Osteoblast (primary cell): ENCODE results near the gene SEC14L6. TPM values are rescaled to one million over a fixed set of nuclear protein-coding genes. Genes with fewer than 3 reads are reported as not detected.

Experiments
- DNase-seq: peaks from one replicate; pipeline ENCODE4 v3.0.0; 2011; ENCODE audit warnings: low spot score, mixed read lengths; ENCODE audit not compliant: insufficient read length; ENCODE audit errors: missing footprints
- H2AFZ ChIP-seq: 2 replicates; pipeline ENCODE4 v1.6.0; 2011; ENCODE audit warnings: mild to moderate bottlenecking, low read length
- H3K27ac ChIP-seq: 2 replicates; pipeline ENCODE4 v1.5.1; 2011; ENCODE audit warnings: mild to moderate bottlenecking, low read depth, low read length, moderate library complexity
- H3K27me3 ChIP-seq: 2 replicates; pipeline ENCODE4 v1.6.0; 2012; ENCODE audit warnings: mild to moderate bottlenecking, control low read depth, inconsistent platforms, low read length, moderate library complexity; ENCODE audit not compliant: insufficient read depth
- H3K36me3 ChIP-seq: 2 replicates; pipeline ENCODE4 v1.5.1; 2011; ENCODE audit warnings: mild to moderate bottlenecking, low read length, control low read depth, moderate library complexity; ENCODE audit not compliant: insufficient read depth
- H3K4me1 ChIP-seq: 2 replicates; pipeline ENCODE4 v1.5.1; 2011; ENCODE audit warnings: mild to moderate bottlenecking, low read length, control low read depth, moderate library complexity; ENCODE audit not compliant: insufficient read depth
- H3K4me2 ChIP-seq: 2 replicates; pipeline ENCODE4 v1.6.0; 2011; ENCODE audit warnings: mild to moderate bottlenecking, low read length; ENCODE audit not compliant: insufficient read depth
- H3K4me3 ChIP-seq: fragments of 200-600 bp; sonication (generic); 3 replicates; pipeline ENCODE4 v1.5.1; 2012; ENCODE audit warnings: mild to moderate bottlenecking, low read length, inconsistent platforms; ENCODE audit not compliant: insufficient read depth
- H3K79me2 ChIP-seq: 2 replicates; pipeline ENCODE4 v1.6.0; 2012; ENCODE audit warnings: mild to moderate bottlenecking, low read length, control low read depth, inconsistent platforms; ENCODE audit not compliant: insufficient read depth
- H3K9me3 ChIP-seq: 2 replicates; pipeline ENCODE4 v1.5.1; 2011; ENCODE audit warnings: low read depth, low read length, control low read depth
- H4K20me1 ChIP-seq: 2 replicates; pipeline ENCODE4 v1.6.0; 2012; ENCODE audit warnings: mild to moderate bottlenecking, low read length, control low read depth; ENCODE audit not compliant: insufficient read depth
- CTCF ChIP-seq: IDR thresholded peaks from 2 replicates; pipeline ENCODE4 v1.5.1; 2011; ENCODE audit warnings: mild to moderate bottlenecking, low read depth, low read length, moderate library complexity; ENCODE audit errors: extremely low read depth
- total RNA-seq: library from RNA; depleted of rRNA; stranded (reverse); fragments of >200 nt; gene quantifications from 2 replicates; pipeline ENCODE4 v1.2.3, GENCODE V29; 2012

The SEC14L6 gene
- total RNA-seq, 1 donor = not detected

DNA sequence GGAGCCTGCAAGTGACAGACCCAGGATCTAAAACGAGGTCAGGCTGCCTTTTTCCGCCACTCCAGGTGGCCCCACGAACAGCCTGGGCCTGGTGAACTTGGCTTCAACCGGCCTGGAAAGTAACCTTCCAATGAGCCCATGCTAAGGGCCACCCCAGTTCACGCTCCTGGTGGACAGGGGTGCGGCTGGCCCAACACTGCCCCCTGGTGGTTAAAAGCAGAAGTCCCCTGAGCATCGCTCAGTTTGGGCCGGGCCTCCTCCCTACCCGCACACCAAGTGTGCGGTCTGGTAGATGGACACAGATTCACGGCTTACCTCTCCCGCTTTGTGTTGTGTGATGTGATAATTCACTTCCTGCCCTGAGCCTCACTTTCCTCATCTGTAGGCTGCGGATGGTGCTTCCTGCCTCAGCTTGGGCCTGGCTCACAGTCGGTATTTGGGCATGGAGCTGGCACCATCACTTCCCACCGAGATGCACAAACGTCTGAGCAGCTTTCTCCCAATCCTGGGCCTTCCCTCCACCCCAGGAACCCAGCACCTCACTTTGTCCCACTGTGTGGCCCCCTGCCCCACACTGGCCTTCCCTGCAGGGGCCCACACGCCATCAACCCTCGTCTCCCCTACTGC, 61.1 kb downstream of the SEC14L6 start:
- peaks cover 3% of the 10 kb centered on the region for H3K4me1 ChIP-seq
- no peaks in the 10 kb centered on the region for H3K79me2 ChIP-seq
- peak; percentile 94 for TF ChIP-seq CTCF
- no peak overlapping the region for H3K4me3 ChIP-seq
- no peak overlapping the region for H3K4me2 ChIP-seq
- H2AFZ ChIP-seq = peak overlapping the region; percentile 8
- peak; percentile 97 for DNase-seq
- no peaks in the 10 kb centered on the region for H3K27me3 ChIP-seq
- no peaks in the 10 kb centered on the region for H4K20me1 ChIP-seq
- no peak overlapping the region for H3K27ac ChIP-seq
- no peaks in the 10 kb centered on the region for H3K36me3 ChIP-seq
- no peaks in the 10 kb centered on the region for H3K9me3 ChIP-seq

GRCh38 chr22:30483169-30483568, 63.4 kb downstream of the SEC14L6 start:
- no peaks in the 10 kb centered on the region for H3K36me3 ChIP-seq
- H4K20me1 ChIP-seq = no peaks in the 10 kb centered on the region
- no peak for DNase-seq
- no peaks in the 10 kb centered on the region for H3K9me3 ChIP-seq
- TF ChIP-seq CTCF = no peak
- no peaks in the 10 kb centered on the region for H3K27me3 ChIP-seq
- no peak overlapping the region for H3K4me3 ChIP-seq
- no peak overlapping the region for H3K4me2 ChIP-seq
- no peak overlapping the region for H3K27ac ChIP-seq
- no peak overlapping the region for H2AFZ ChIP-seq
- H3K4me1 ChIP-seq = peaks cover 3% of the 10 kb centered on the region
- no peaks in the 10 kb centered on the region for H3K79me2 ChIP-seq

DNA sequence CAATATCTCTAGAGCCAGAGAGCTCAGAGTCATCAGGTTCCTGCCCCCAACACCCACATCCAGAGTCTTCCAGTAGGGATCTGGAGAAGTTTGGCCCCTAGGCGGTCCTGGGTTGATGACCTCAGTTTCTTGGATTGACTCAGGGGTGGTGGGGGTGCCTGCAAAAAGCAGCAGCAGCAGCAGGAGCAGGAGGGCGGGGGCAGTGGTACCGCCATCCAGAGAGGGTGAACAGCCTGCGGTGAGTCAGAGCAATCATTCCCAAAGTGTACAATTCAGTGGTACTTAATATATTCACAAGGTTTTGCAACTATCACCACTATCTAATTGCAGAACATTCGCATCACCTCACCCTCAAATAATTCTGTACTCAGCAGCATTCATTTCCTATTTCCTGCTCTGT, 64.8 kb downstream of the SEC14L6 start:
- H3K4me1 ChIP-seq = peaks cover 3% of the 10 kb centered on the region
- H3K4me2 ChIP-seq = no peak overlapping the region
- no peaks in the 10 kb centered on the region for H3K9me3 ChIP-seq
- DNase-seq = peak; percentile 80
- no peak overlapping the region for H2AFZ ChIP-seq
- H3K4me3 ChIP-seq = no peak overlapping the region
- no peaks in the 10 kb centered on the region for H3K36me3 ChIP-seq
- TF ChIP-seq CTCF = no peak
- no peak overlapping the region for H3K27ac ChIP-seq
- H4K20me1 ChIP-seq = no peaks in the 10 kb centered on the region
- H3K27me3 ChIP-seq = peaks cover under 1% of the 10 kb centered on the region
- no peaks in the 10 kb centered on the region for H3K79me2 ChIP-seq

- Histone ChIP-seq H2AFZ (no peak overlapping the region), H3K79me2 (no peaks in the 10 kb centered on the region), H3K4me2 (no peak overlapping the region), H3K27me3 (peaks cover 9% of the 10 kb centered on the region), H3K4me3 (no peak overlapping the region), H3K9me3 (no peaks in the 10 kb centered on the region), H3K27ac (no peak overlapping the region), H3K4me1 (no peaks in the 10 kb centered on the region), H4K20me1 (no peaks in the 10 kb centered on the region), H3K36me3 (no peaks in the 10 kb centered on the region)
- no peak for TF ChIP-seq CTCF
- no peak for DNase-seq
Observed at GRCh38 chr22:30479981-30480380, 66.6 kb downstream of the SEC14L6 start.
